ENCODE results near the gene COQ9. TPM values are rescaled to one million over a fixed set of nuclear protein-coding genes. Genes with fewer than 3 reads are reported as not detected.

The COQ9 gene
- total RNA-seq, 2 donors from 2014 or later = 107 to 117 TPM

- DNase-seq = no peak
- intact Hi-C loops (cut with DNase I, micrococcal nuclease) = no loop called here
- no peak for ATAC-seq
Observed at GRCh38 chr16:57502048-57502775, 54.9 kb downstream of the COQ9 start.

GRCh38 chr16:57503366-57503765, 56.1 kb downstream of the COQ9 start:
- intact Hi-C loops (cut with DNase I, micrococcal nuclease) = no loop called here
- DNase-seq = no peak

GRCh38 chr16:57504001-57504400, 56.7 kb downstream of the COQ9 start:
- ATAC-seq (no peak), DNase-seq (no peak)
- intact Hi-C loops (cut with DNase I, micrococcal nuclease) = no loop called here

More at GRCh38 chr16:57503366-57503765, 56.1 kb downstream of the COQ9 start:
- ATAC-seq = no peak

- DNase-seq = no peak
- no peak for ATAC-seq
- intact Hi-C loops (cut with DNase I, micrococcal nuclease) = no loop called here
Observed at GRCh38 chr16:57504491-57504890, 57.2 kb downstream of the COQ9 start.

GRCh38 chr16:57505169-57505568, 57.9 kb downstream of the COQ9 start:
- ATAC-seq = no peak
- intact Hi-C loops (cut with DNase I, micrococcal nuclease) = no loop called here
- DNase-seq = no peak

GRCh38 chr16:57507136-57508034, 60.1 kb downstream of the COQ9 start:
- intact Hi-C loops (cut with DNase I, micrococcal nuclease) = no loop called here
- no peak for ATAC-seq
- no peak for DNase-seq

- intact Hi-C loops (cut with DNase I, micrococcal nuclease) = no loop called here
- DNase-seq (no peak), ATAC-seq (no peak)
Observed at GRCh38 chr16:57508035-57508425, 60.8 kb downstream of the COQ9 start.

GRCh38 chr16:57509231-57509923, 62.1 kb downstream of the COQ9 start:
- DNase-seq (no peak), ATAC-seq (no peak)
- intact Hi-C loops (cut with DNase I, micrococcal nuclease) = no loop called here

- DNase-seq (no peak), ATAC-seq (no peak)
- intact Hi-C loops (cut with DNase I, micrococcal nuclease) = no loop called here
Observed at GRCh38 chr16:57510016-57510871, 63.0 kb downstream of the COQ9 start.

Other genes with a start within 250 kb of the COQ9 start
- 10 to 100 TPM; 32.3 to 35.3 TPM for gene ARL2BP, start 202.2 kb upstream of the COQ9 start, total RNA-seq
- 10 to 100 TPM; 15.8 to 18.1 TPM for gene PLLP, start 162.8 kb upstream of the COQ9 start, total RNA-seq
- gene CCL22, start 88.7 kb upstream of the COQ9 start, total RNA-seq = under 1 TPM in 1 of 2 donors, not detected in 1; 0.45 TPM
- 1 to 10 TPM; 2.9 to 4.7 TPM for gene CX3CL1, start 75.0 kb upstream of the COQ9 start, total RNA-seq
- gene CCL17, start 42.7 kb upstream of the COQ9 start, total RNA-seq = not detected
- gene CIAPIN1, start 94 bp upstream of the COQ9 start, total RNA-seq = 10 to 100 TPM; 47.3 to 72.5 TPM
- gene POLR2C, start 15.2 kb downstream of the COQ9 start, total RNA-seq = 10 to 100 TPM; 48.9 to 50.0 TPM
- 100 to 1,000 TPM; 145 to 152 TPM for gene DOK4, start 39.0 kb downstream of the COQ9 start, total RNA-seq
- gene CCDC102A, start 89.1 kb downstream of the COQ9 start, total RNA-seq = 1 to 10 TPM; 1.9 to 2.8 TPM
- gene ADGRG5, start 95.2 kb downstream of the COQ9 start, total RNA-seq = 1 to 10 TPM; 2.0 to 2.7 TPM
- 100 to 1,000 TPM in 1 of 2 donors, 10 to 100 TPM in 1; 81.2 to 111 TPM for gene ADGRG1, start 181.2 kb downstream of the COQ9 start, total RNA-seq
- gene ADGRG3, start 220.8 kb downstream of the COQ9 start, total RNA-seq = 1 to 10 TPM in 1 of 2 donors, under 1 TPM in 1; 0.98 to 1.4 TPM
- not detected for gene DRC7, start 247.3 kb downstream of the COQ9 start, total RNA-seq